BJ (cell line): ENCODE results near the gene KLHL6. TPM values are rescaled to one million over a fixed set of nuclear protein-coding genes. Genes with fewer than 3 reads are reported as not detected.
"Not testable (repeated sequence)": the region's sequence is repeated elsewhere in the genome, so short reads cannot be mapped to it uniquely, and the experiment has no call there.

Source experiments
- CTCF ChIA-PET: fragments of 350-600 bp; formaldehyde crosslinking; extraction: SDS; loops from one replicate; lab custom pipeline; 2021; ENCODE audit warnings: antibody characterized with exemption, inconsistent platforms; lab: Yijun Ruan, JAX
- POLR2A ChIA-PET: fragments of 300-600 bp; sonication (Branson Sonifier 250); formaldehyde crosslinking; extraction: SDS; loops from one replicate; lab custom pipeline; 2021; ENCODE audit warnings: antibody characterized with exemption; lab: Charles Lee
- DNase-seq: peaks from one replicate; pipeline ENCODE4 v3.0.0-alpha.2; 2011; ENCODE audit warnings: low read depth
- H3K27me3 ChIP-seq: 2 replicates; pipeline ENCODE4 v1.6.0; 2011; ENCODE audit warnings: low read length; ENCODE audit not compliant: control insufficient read depth, insufficient read depth
- H3K36me3 ChIP-seq: 2 replicates; pipeline ENCODE4 v1.5.1; 2011; ENCODE audit warnings: low read length; ENCODE audit not compliant: control insufficient read depth, insufficient read depth
- H3K4me3 ChIP-seq: 2 replicates; pipeline ENCODE4 v1.5.1; 2011; ENCODE audit warnings: low read depth, mild to moderate bottlenecking, control low read depth, low read length
- CTCF ChIP-seq: IDR thresholded peaks from 2 replicates; pipeline ENCODE4 v1.5.1; 2011; ENCODE audit warnings: low read depth, mild to moderate bottlenecking, control low read depth, inconsistent platforms, low read length, moderate library complexity; ENCODE audit not compliant: insufficient read depth
- polyA plus RNA-seq: library from polyadenylated mRNA; depleted of rRNA; stranded (reverse); fragments of >200 nt; gene quantifications from 2 replicates; pipeline ENCODE4 v1.2.3, GENCODE V29; 2011

KLHL6 gene
- polyA plus RNA-seq, 1 experiment, result not detected

- no peak for DNase-seq
- POLR2A ChIA-PET, result no interaction called here
- TF ChIP-seq CTCF, result no peak
- CTCF ChIA-PET, result interaction anchor here (1.3 to 1.4 kb wide), 3 partner anchors 59 to 289 kb away, joined by 4 to 6 read pairs (median 5); no protein-coding TSS in a partner anchor
- H3K36me3 ChIP-seq, result no peaks in the 10 kb centered on the region
- H3K27me3 ChIP-seq, result peaks cover 2% of the 10 kb centered on the region; the same call in 1 of the 2 replicates
- no peak overlapping the region for H3K4me3 ChIP-seq
These were observed 77.6 kb downstream of the KLHL6 start for GRCh38 chr3:183477801-183478456.

- POLR2A ChIA-PET, DNase-seq: not testable (repeated sequence)
- CTCF ChIA-PET, result interaction anchor here (0.7 to 1.5 kb wide), 3 partner anchors 23 to 539 kb away, joined by 3 to 6 read pairs (median 3); no protein-coding TSS in a partner anchor
These were observed 79.7 kb downstream of the KLHL6 start for GRCh38 chr3:183475764-183476162.

GRCh38 chr3:183475016-183475763, 80.3 kb downstream of the KLHL6 start:
- POLR2A ChIA-PET, result no interaction called here
- no peak for DNase-seq
- no peaks in the 10 kb centered on the region for H3K36me3 ChIP-seq
- CTCF ChIA-PET, result interaction anchor here (0.7 to 1.5 kb wide), 3 partner anchors 23 to 540 kb away, joined by 3 to 6 read pairs (median 3); no protein-coding TSS in a partner anchor
- H3K4me3 ChIP-seq, result no peak overlapping the region
- peaks cover 2% of the 10 kb centered on the region; the same call in 1 of the 2 replicates for H3K27me3 ChIP-seq
- TF ChIP-seq CTCF, result no peak

More at GRCh38 chr3:183475764-183476162, 79.7 kb downstream of the KLHL6 start:
- H3K27me3 ChIP-seq, H3K36me3 ChIP-seq, H3K4me3 ChIP-seq: not testable (repeated sequence)

- no peak for DNase-seq
- Histone ChIP-seq H3K4me3 (no peak overlapping the region), H3K27me3 (peaks cover 2% of the 10 kb centered on the region; the same call in 1 of the 2 replicates), H3K36me3 (no peaks in the 10 kb centered on the region)
- CTCF ChIA-PET, result interaction anchor here (2.7 kb wide), 1 partner anchor 9 kb away, joined by 11 read pairs; no protein-coding TSS in a partner anchor
- TF ChIP-seq CTCF, result no peak
- POLR2A ChIA-PET, result no interaction called here
These were observed 81.5 kb downstream of the KLHL6 start for GRCh38 chr3:183473969-183474368.

GRCh38 chr3:183472155-183472554, 83.4 kb downstream of the KLHL6 start:
- peaks cover 5% of the 10 kb centered on the region for H3K27me3 ChIP-seq
- TF ChIP-seq CTCF, result no peak
- POLR2A ChIA-PET, result no interaction called here
- CTCF ChIA-PET, result interaction anchor here (2.7 kb wide), 1 partner anchor 10 kb away, joined by 11 read pairs; no protein-coding TSS in a partner anchor
- no peak for DNase-seq
- no peak overlapping the region for H3K4me3 ChIP-seq
- no peaks in the 10 kb centered on the region for H3K36me3 ChIP-seq
